Testis (tissue), 3 donors: ENCODE results near the gene INPP5B. TPM values are rescaled to one million over a fixed set of nuclear protein-coding genes. Genes with fewer than 3 reads are reported as not detected.

Experiments used
- DNase-seq: peaks from one replicate; pipeline ENCODE4 v3.0.0-alpha.2; 2019
- H3K27ac ChIP-seq, 2 donors: fragments of 200-600 bp; sonication (generic); one replicate each; pipeline ENCODE4 v1.5.1; 2019
- H3K27me3 ChIP-seq: fragments of 200-600 bp; sonication (generic); one replicate; pipeline ENCODE4 v1.5.1; 2019
- H3K36me3 ChIP-seq: fragments of 200-600 bp; sonication (generic); one replicate; pipeline ENCODE4 v1.5.1; 2017; ENCODE audit warnings: low read depth; ENCODE audit errors: missing control alignments
- H3K4me1 ChIP-seq: fragments of 200-600 bp; sonication (generic); one replicate; pipeline ENCODE4 v1.5.1; 2019
- H3K4me3 ChIP-seq, 2 donors: fragments of 200-600 bp; sonication (generic); one replicate each; pipeline ENCODE4 v1.5.1; 2017 to 2019
- H3K9me3 ChIP-seq: fragments of 200-600 bp; sonication (generic); one replicate; pipeline ENCODE4 v1.5.1; 2017
- CTCF ChIP-seq, 3 experiments: fragments of 450-650 bp in 2 of 3; fragments of 200-600 bp in 1 of 3; sonication (generic) in 1 of 3; IDR thresholded peaks; one replicate each; pipeline ENCODE4 v1.5.1; 2016 to 2019; ENCODE audit warnings: antibody characterized with exemption in 3 of 3, mild to moderate bottlenecking in 2 of 3, moderate library complexity in 1 of 3
- POLR2A ChIP-seq: fragments of 450-650 bp; IDR thresholded peaks from one replicate; pipeline ENCODE4 v1.6.1; 2017; ENCODE audit warnings: antibody characterized with exemption, mild to moderate bottlenecking, moderate library complexity
- WGBS, 2 donors: methylation state at CpG; one replicate each; pipeline ENCODE4 v1.1.5; 2018; 5-methylcytosine and 5-hydroxymethylcytosine counted together
- intact Hi-C: fragments of 100-400 bp; cut with DNase I; formaldehyde crosslinking; loops from one replicate; pipeline ENCODE4 v1.15.1; 2023; ENCODE audit warnings: low total_unique reads
- polyA plus RNA-seq: library from polyadenylated mRNA; stranded (reverse); fragments of 350-450 nt; fragmentation: Illumina TruSeq; extraction: RNeasy Lipid Tissue Mini Kit (QIAGEN cat#74804); gene quantifications from one replicate; pipeline ENCODE4 v1.2.3, GENCODE V29; 2014; ENCODE audit warnings: low read depth, low replicate concordance; ENCODE audit not compliant: insufficient read depth
- total RNA-seq, 2 donors: library from RNA; depleted of rRNA; stranded (reverse); fragments of >200 nt; gene quantifications; one replicate each; pipeline ENCODE4 v1.2.3, GENCODE V29; 2016

The INPP5B gene
- total and polyA plus RNA-seq, 3 donors from 2014 or later = 15.3 to 31.6 (median 24.1) TPM

GRCh38 chr1:37836788-37837187 is 110.1 kb downstream of the INPP5B start:
- no peaks in the 10 kb centered on the region for H3K36me3 ChIP-seq

GRCh38 chr1:37831809-37832208 is 115.0 kb downstream of the INPP5B start:
- Histone ChIP-seq H3K36me3 (no peaks in the 10 kb centered on the region), H3K4me1 (no peaks in the 10 kb centered on the region)
- WGBS, 2 donors = 87 to 93% methylated on average over 2 of the region's 2 CpGs

More at GRCh38 chr1:37836788-37837187, 110.1 kb downstream of the INPP5B start:
- no peak overlapping the region for H3K27ac ChIP-seq
- no peaks in the 10 kb centered on the region for H3K27me3 ChIP-seq
- peaks cover 5% of the 10 kb centered on the region for H3K4me1 ChIP-seq
- 56 to 62% methylated on average over 3 of the region's 3 CpGs for WGBS, 2 donors
- H3K4me3 ChIP-seq = no peak overlapping the region
- no peak for DNase-seq
- intact Hi-C loops = no loop called here
- H3K9me3 ChIP-seq = no peaks in the 10 kb centered on the region
- TF ChIP-seq CTCF (IDR thresholded peaks at IDR 0.05) (no peak), POLR2A (no peak)

GRCh38 chr1:37831109-37831508 is 115.7 kb downstream of the INPP5B start:
- no peaks in the 10 kb centered on the region for H3K4me1 ChIP-seq
- DNase-seq = no peak
- no peaks in the 10 kb centered on the region for H3K36me3 ChIP-seq
- intact Hi-C loops = no loop called here
- WGBS, 2 donors = 93% methylated on average over 4 of the region's 4 CpGs
- no peak overlapping the region for H3K4me3 ChIP-seq
- TF ChIP-seq CTCF (IDR thresholded peaks at IDR 0.05) = no peak
- TF ChIP-seq POLR2A = no peak
- H3K27ac ChIP-seq = no peak overlapping the region
- H3K27me3 ChIP-seq = no peaks in the 10 kb centered on the region
- no peaks in the 10 kb centered on the region for H3K9me3 ChIP-seq

More at GRCh38 chr1:37831809-37832208, 115.0 kb downstream of the INPP5B start:
- no peak for TF ChIP-seq POLR2A
- no peak for TF ChIP-seq CTCF (IDR thresholded peaks at IDR 0.05)
- Histone ChIP-seq H3K9me3 (no peaks in the 10 kb centered on the region), H3K27ac (no peak overlapping the region), H3K27me3 (no peaks in the 10 kb centered on the region), H3K4me3 (no peak overlapping the region)
- intact Hi-C loops = no loop called here
- no peak for DNase-seq

- Histone ChIP-seq H3K36me3 (no peaks in the 10 kb centered on the region), H3K9me3 (no peaks in the 10 kb centered on the region), H3K4me1 (no peaks in the 10 kb centered on the region), H3K4me3 (no peak overlapping the region), H3K27ac (no peak overlapping the region), H3K27me3 (no peaks in the 10 kb centered on the region)
- TF ChIP-seq POLR2A (no peak), CTCF (IDR thresholded peaks at IDR 0.05) (no peak)
- DNase-seq = no peak
- WGBS, 2 donors = 86 to 95% methylated on average over 12 of the region's 12 CpGs
- intact Hi-C loops = no loop called here
These were observed 118.3 kb downstream of the INPP5B start for GRCh38 chr1:37828410-37829074.

GRCh38 chr1:37825506-37825905 is 121.3 kb downstream of the INPP5B start:
- intact Hi-C loops = no loop called here
- H3K27ac ChIP-seq = no peak overlapping the region
- H3K36me3 ChIP-seq = no peaks in the 10 kb centered on the region
- H3K9me3 ChIP-seq = no peaks in the 10 kb centered on the region
- no peak for DNase-seq
- no peaks in the 10 kb centered on the region for H3K4me1 ChIP-seq
- H3K4me3 ChIP-seq = no peak overlapping the region
- WGBS, 2 donors = 74 to 88% methylated on average over 2 of the region's 2 CpGs
- no peaks in the 10 kb centered on the region for H3K27me3 ChIP-seq
- TF ChIP-seq POLR2A (no peak), CTCF (IDR thresholded peaks at IDR 0.05) (no peak)
